HG03469 (cell line): Measurements from ENCODE around the gene BICC1.

Source experiments
- ATAC-seq: cut with Tn5 transposase; IDR thresholded peaks from one replicate; pipeline ENCODE4 v1.9.1; 2021; ENCODE audit warnings: mild to moderate bottlenecking, moderate library complexity, moderate number of reproducible peaks; ENCODE audit not compliant: unreplicated experiment

The BICC1 gene

GRCh38 chr10:58771863-58772262, 259.2 kb downstream of the BICC1 start:
- no peak for ATAC-seq

- no peak for ATAC-seq
Observed at GRCh38 chr10:58772758-58773157, 260.1 kb downstream of the BICC1 start.

- ATAC-seq, result no peak
Observed at GRCh38 chr10:58773341-58773740, 260.7 kb downstream of the BICC1 start.

- ATAC-seq, result no peak
Observed at GRCh38 chr10:58773944-58774343, 261.3 kb downstream of the BICC1 start.

- ATAC-seq, result no peak
Observed at GRCh38 chr10:58775960-58776567, 263.4 kb downstream of the BICC1 start.

- no peak for ATAC-seq
Observed at GRCh38 chr10:58776568-58777318, 264.1 kb downstream of the BICC1 start.

DNA sequence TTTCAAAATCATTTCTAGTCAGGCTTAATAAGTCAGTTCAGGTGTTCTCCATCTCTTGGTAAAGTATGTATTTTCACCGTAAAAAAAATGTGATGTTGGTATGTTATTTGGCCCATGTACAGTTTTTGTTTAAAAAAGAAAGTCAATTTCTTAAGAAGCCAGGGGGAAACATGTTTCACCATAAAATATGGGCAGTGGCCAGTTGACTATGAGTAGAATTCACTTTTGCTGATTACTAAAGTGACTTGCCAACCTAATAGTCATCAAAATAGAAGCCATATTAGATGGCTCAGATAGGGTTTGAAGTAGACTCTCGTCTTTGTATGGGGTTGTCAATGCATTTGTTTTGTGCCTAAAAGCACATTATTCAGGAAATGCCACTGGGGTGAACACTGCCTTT, 266.3 kb downstream of the BICC1 start:
- no peak for ATAC-seq

GRCh38 chr10:58779594-58779993, 266.9 kb downstream of the BICC1 start:
- no peak for ATAC-seq

- no peak for ATAC-seq
Observed at GRCh38 chr10:58780476-58780875, 267.8 kb downstream of the BICC1 start.

GRCh38 chr10:58781873-58782488, 269.3 kb downstream of the BICC1 start:
- ATAC-seq, result no peak

- ATAC-seq, result no peak
Observed at GRCh38 chr10:58782876-58783851, 270.5 kb downstream of the BICC1 start.

DNA sequence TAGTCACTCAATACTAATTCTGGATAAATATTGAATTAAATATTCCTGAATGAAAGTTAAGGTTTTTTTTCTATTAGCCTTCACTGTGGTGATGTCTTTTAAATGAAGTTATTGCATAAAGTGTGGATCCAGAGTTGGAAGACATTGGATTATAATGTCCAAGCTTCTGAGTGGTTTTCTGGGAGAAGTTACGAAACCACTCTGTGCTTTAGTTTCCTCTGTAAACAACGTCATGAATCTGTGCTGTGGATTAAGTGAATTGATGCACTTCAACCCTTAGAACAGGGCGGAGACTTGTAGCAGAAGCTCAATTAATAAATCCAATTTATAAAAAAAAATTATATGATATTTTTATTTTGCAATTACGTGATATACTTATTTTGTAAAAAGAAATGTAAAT, 271.7 kb downstream of the BICC1 start:
- ATAC-seq, result no peak

GRCh38 chr10:58785354-58785753, 272.7 kb downstream of the BICC1 start:
- ATAC-seq, result no peak

- ATAC-seq, result no peak
Observed at GRCh38 chr10:58791137-58791536, 278.5 kb downstream of the BICC1 start.

DNA sequence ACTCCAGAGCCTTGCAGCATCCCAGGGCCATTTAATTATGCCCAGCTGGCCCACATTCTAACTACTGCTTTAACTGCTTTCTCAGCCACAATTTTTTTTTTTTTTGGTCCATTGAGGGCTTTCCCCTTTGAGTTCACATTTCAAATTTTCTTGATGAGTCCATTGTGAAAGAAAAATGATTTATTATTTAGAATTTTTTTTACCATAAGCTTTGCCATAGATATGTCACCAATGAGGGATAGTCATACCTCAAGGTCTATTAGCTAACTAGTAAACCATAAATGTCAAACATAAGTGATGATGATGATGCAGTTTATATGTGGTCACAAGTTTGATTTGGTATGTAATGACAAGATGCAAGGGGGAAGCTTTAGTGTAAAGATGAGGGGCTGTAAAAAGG, 282.9 kb downstream of the BICC1 start:
- ATAC-seq, result no peak

- no peak for ATAC-seq
Observed at GRCh38 chr10:58796242-58796641, 283.6 kb downstream of the BICC1 start.

- no peak for ATAC-seq
Observed at GRCh38 chr10:58796824-58797223, 284.2 kb downstream of the BICC1 start.

DNA sequence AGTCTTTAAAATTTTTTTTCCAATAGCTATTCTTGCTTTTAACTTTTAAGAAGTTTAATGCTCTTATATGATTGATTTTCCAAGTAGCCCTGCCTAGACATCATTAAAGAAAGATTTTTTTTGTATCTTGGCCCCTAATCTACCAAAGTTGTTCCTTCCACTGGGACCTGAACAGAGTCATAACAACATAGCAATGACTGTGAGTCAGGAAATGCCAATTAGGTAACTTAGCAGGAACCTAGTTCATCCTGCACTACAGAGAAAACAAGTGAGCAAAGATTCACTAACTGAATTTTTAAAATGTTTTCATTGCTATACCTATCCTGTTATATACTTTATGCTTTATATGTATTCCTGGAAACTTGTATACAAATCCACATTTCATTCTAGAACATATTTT, 284.7 kb downstream of the BICC1 start:
- no peak for ATAC-seq

DNA sequence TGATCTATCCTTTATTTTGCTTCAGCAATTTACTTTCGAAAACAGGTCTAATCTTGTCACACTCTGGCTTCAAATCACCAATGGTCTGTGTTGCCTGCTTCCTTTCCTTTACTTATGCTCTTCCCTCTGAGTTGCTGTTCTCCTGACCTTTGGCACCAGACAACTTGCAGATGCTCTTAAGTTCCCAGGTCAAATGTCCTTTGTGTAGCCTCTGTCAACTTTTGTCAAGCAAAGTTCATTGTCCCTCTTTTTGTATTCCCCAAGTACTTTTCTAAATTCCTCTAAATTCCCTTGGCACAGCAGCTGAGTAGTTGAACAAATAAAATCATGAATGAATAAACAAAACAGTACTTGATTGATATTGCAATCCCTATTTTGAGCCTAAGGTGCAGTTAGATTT, 289.4 kb downstream of the BICC1 start:
- no peak for ATAC-seq

DNA sequence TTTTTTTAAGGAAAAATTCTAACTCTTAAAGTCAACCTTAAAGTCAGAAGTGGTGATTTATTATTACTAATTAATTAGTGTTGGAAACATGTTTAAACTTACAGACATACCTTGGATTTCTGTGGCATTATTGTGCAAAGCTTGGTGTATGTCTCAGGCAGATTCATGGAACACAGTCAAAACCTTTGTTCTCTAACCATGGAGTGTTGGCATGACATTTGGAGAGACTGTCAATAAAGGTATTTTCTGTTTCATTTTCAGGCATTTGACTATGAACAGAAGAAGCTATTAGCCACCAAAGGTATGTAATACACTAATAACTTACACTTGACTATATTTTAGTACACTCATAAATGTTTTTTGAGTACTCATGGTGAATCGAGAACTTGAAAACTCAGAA, 293.7 kb downstream of the BICC1 start:
- no peak for ATAC-seq

DNA sequence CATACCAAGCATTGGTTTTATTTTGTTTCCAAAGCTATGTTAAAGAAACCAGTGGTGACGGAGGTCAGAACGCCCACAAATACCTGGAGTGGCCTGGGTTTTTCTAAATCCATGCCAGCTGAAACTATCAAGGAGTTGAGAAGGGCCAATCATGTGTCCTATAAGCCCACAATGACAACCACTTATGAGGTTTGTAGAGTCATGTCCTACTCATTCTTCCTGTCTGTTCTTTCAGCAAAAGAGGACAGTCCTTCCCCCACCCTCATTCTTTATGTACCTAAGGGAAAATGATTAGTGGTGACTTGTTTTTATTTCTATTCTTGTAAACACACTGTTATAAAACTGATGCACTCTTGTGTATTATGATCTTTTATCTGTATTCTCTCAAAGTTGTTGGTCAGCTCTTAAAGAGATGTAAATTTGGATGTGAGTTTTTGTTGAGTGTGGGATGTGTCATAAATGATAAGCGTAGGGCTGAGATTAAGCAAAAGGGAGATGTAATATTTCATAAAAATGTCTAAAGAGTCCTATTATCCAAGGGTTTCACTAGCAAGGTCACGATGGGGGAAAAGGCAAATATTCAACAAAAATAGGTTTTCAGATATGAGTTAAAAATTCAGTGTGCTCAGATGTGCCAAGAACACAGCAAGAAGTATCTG, 294.4 kb downstream of the BICC1 start:
- no peak for ATAC-seq
